ENCODE results near the gene FBLN2. TPM values are rescaled to one million over a fixed set of nuclear protein-coding genes. Genes with fewer than 3 reads are reported as not detected.

FBLN2 gene
- total RNA-seq, 1 experiment from 2014 or later: 1.8 TPM

- DNase-seq (ENCODE audit: low read depth, low spot score): no peak
- in situ Hi-C loops (cut with HindIII; ENCODE audit: low pct_unique_long_range_greater_than_20kb, low sequenced_read_pairs): no loop called here
These were observed 120.5 kb downstream of the FBLN2 start for GRCh38 chr3:13669457-13669856.

- peak; percentile 28 for DNase-seq (ENCODE audit: low read depth, low spot score)
- in situ Hi-C loops (cut with HindIII; ENCODE audit: low pct_unique_long_range_greater_than_20kb, low sequenced_read_pairs): no loop called here
These were observed 121.4 kb downstream of the FBLN2 start for GRCh38 chr3:13670292-13670691.

GRCh38 chr3:13671482-13672233 lies 122.7 kb downstream of the FBLN2 start:
- no peak for DNase-seq (ENCODE audit: low read depth, low spot score)
- in situ Hi-C loops (cut with HindIII; ENCODE audit: low pct_unique_long_range_greater_than_20kb, low sequenced_read_pairs): no loop called here

- in situ Hi-C loops (cut with HindIII; ENCODE audit: low pct_unique_long_range_greater_than_20kb, low sequenced_read_pairs): no loop called here
- DNase-seq (ENCODE audit: low read depth, low spot score): peak; percentile 31
These were observed 124.3 kb downstream of the FBLN2 start for GRCh38 chr3:13673207-13673606.

GRCh38 chr3:13674538-13675185 lies 125.7 kb downstream of the FBLN2 start:
- in situ Hi-C loops (cut with HindIII; ENCODE audit: low pct_unique_long_range_greater_than_20kb, low sequenced_read_pairs): no loop called here
- no peak for DNase-seq (ENCODE audit: low read depth, low spot score)

GRCh38 chr3:13676356-13677017 lies 127.6 kb downstream of the FBLN2 start:
- in situ Hi-C loops (cut with HindIII; ENCODE audit: low pct_unique_long_range_greater_than_20kb, low sequenced_read_pairs): no loop called here
- no peak for DNase-seq (ENCODE audit: low read depth, low spot score)

GRCh38 chr3:13677272-13677671 lies 128.3 kb downstream of the FBLN2 start:
- in situ Hi-C loops (cut with HindIII; ENCODE audit: low pct_unique_long_range_greater_than_20kb, low sequenced_read_pairs): no loop called here

GRCh38 chr3:13681931-13682330 lies 133.0 kb downstream of the FBLN2 start:
- no peak for DNase-seq (ENCODE audit: low read depth, low spot score)
- in situ Hi-C loops (cut with HindIII; ENCODE audit: low pct_unique_long_range_greater_than_20kb, low sequenced_read_pairs): no loop called here

More at GRCh38 chr3:13677272-13677671, 128.3 kb downstream of the FBLN2 start:
- no peak for DNase-seq (ENCODE audit: low read depth, low spot score)

GRCh38 chr3:13682331-13683013 lies 133.5 kb downstream of the FBLN2 start:
- no peak for DNase-seq (ENCODE audit: low read depth, low spot score)
- in situ Hi-C loops (cut with HindIII; ENCODE audit: low pct_unique_long_range_greater_than_20kb, low sequenced_read_pairs): no loop called here

GRCh38 chr3:13683288-13683687 lies 134.4 kb downstream of the FBLN2 start:
- no peak for DNase-seq (ENCODE audit: low read depth, low spot score)
- in situ Hi-C loops (cut with HindIII; ENCODE audit: low pct_unique_long_range_greater_than_20kb, low sequenced_read_pairs): no loop called here

- in situ Hi-C loops (cut with HindIII; ENCODE audit: low pct_unique_long_range_greater_than_20kb, low sequenced_read_pairs): no loop called here
- no peak for DNase-seq (ENCODE audit: low read depth, low spot score)
These were observed 134.8 kb downstream of the FBLN2 start for GRCh38 chr3:13683772-13684171.

- in situ Hi-C loops (cut with HindIII; ENCODE audit: low pct_unique_long_range_greater_than_20kb, low sequenced_read_pairs): no loop called here
- no peak for DNase-seq (ENCODE audit: low read depth, low spot score)
These were observed 135.4 kb downstream of the FBLN2 start for GRCh38 chr3:13684350-13684749.

- in situ Hi-C loops (cut with HindIII; ENCODE audit: low pct_unique_long_range_greater_than_20kb, low sequenced_read_pairs): no loop called here
These were observed 135.9 kb downstream of the FBLN2 start for GRCh38 chr3:13684854-13685253.

GRCh38 chr3:13685721-13686120 lies 136.8 kb downstream of the FBLN2 start:
- no peak for DNase-seq (ENCODE audit: low read depth, low spot score)
- in situ Hi-C loops (cut with HindIII; ENCODE audit: low pct_unique_long_range_greater_than_20kb, low sequenced_read_pairs): no loop called here

More at GRCh38 chr3:13684854-13685253, 135.9 kb downstream of the FBLN2 start:
- no peak for DNase-seq (ENCODE audit: low read depth, low spot score)

- in situ Hi-C loops (cut with HindIII; ENCODE audit: low pct_unique_long_range_greater_than_20kb, low sequenced_read_pairs): no loop called here
- peak; percentile 7 for DNase-seq (ENCODE audit: low read depth, low spot score)
These were observed 137.6 kb downstream of the FBLN2 start for GRCh38 chr3:13686367-13687160.

GRCh38 chr3:13687517-13687943 lies 138.6 kb downstream of the FBLN2 start:
- DNase-seq (ENCODE audit: low read depth, low spot score): no peak
- in situ Hi-C loops (cut with HindIII; ENCODE audit: low pct_unique_long_range_greater_than_20kb, low sequenced_read_pairs): no loop called here
